HG03342 (cell line): Measurements from ENCODE around the gene RBFOX2.
"Not testable (repeated sequence)": the region's sequence is repeated elsewhere in the genome, so short reads cannot be mapped to it uniquely, and the experiment has no call there.

Experiments
- ATAC-seq: cut with Tn5 transposase; IDR thresholded peaks from one replicate; pipeline ENCODE4 v1.9.1; 2021; ENCODE audit warnings: mild to moderate bottlenecking, moderate library complexity; ENCODE audit not compliant: unreplicated experiment

Gene RBFOX2

GRCh38 chr22:35726933-35727332, 301.7 kb downstream of the RBFOX2 start:
- ATAC-seq, result no peak

DNA sequence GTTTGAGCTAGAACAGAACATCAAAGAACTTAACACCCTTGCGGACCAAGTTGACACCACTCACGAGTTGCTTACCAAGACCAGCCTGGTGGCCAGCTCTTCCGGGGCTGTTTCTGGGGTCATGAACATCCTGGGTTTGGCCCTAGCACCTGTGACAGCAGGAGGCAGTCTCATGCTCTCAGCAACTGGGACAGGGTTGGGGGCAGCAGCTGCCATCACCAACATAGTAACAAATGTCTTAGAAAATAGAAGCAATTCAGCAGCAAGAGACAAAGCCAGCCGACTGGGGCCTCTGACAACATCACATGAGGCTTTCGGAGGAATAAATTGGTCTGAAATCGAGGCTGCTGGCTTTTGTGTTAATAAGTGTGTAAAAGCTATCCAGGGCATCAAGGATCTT, 302.2 kb downstream of the RBFOX2 start:
- ATAC-seq, result no peak

DNA sequence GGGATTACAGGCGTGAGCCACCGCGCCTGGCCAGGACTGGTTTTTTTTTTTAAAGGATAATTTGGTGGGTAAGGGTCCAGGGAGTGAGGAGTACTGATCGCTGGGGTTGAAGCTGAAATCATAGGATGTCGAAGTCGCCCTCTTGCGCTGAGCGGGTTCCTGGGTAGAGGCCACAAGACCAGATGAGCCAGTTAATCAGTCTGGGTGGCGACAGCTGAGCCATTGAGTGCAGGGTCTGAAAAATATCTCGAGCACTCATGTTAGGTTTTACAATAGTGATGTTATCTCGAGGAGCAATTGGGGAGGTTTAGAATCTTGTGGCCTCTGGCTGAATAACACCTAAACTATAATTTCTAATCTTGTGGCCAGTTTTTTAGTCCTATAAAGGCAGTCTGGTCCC, 303.1 kb downstream of the RBFOX2 start:
- ATAC-seq, result no peak

GRCh38 chr22:35721960-35722359, 306.7 kb downstream of the RBFOX2 start:
- no peak for ATAC-seq

DNA sequence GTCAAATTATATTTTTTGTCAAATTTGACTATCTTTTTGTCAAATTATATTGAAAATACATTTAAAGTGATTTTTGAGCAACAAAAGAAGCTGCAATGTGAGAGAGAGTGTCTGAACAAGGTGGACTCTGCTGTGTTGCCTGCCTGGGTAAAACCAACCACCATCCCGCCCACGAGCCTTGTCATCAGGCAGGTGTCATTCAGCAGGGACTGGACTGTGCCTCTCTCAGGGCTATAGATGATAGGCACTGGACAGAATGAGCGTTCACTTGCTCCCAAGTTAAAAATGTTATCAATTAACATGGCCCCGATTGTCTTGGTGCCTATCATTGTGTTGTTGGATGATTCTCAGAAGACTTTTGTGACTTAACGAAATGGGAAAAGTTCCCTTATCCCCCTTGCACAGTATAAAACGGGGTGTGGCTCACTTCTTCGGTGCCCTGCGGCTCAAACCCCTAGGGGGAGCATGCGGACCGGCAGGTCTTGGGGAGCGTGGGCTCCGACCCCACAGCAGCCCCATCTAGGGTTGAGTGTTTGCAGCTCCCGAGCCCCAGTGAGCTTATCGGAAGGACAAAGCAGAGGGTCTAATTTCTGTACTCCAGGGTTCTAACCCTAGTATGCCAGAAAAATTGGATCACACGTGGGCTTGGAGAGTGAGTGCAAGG, 309.3 kb downstream of the RBFOX2 start:
- ATAC-seq, result no peak

- no peak for ATAC-seq
These were observed 311.1 kb downstream of the RBFOX2 start, which contains the start of gene APOL5 for GRCh38 chr22:35717572-35717971. Gene APOL5 (plus strand): TSS chr22:35717872. CDS start chr22:35717872, 0 bp downstream.

DNA sequence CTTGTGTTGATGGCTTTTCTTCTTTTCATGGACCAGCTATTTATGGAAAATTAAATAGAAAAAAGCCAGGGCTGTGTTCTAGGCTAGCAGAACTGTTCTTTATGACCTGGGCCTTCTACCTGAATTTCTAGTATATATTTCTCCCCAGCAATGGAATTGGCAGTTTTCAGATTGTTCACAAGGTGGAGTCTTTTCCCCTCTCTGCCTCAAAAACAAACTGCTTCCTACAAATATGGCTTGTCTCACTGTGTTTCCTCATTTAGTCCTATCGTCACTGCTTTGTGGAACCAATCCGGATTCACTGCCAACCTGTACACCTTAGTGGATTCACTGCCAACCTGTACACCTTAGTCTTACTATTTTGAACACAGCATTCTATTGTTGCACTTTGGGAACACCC, 316.0 kb downstream of the RBFOX2 start:
- ATAC-seq, result no peak

DNA sequence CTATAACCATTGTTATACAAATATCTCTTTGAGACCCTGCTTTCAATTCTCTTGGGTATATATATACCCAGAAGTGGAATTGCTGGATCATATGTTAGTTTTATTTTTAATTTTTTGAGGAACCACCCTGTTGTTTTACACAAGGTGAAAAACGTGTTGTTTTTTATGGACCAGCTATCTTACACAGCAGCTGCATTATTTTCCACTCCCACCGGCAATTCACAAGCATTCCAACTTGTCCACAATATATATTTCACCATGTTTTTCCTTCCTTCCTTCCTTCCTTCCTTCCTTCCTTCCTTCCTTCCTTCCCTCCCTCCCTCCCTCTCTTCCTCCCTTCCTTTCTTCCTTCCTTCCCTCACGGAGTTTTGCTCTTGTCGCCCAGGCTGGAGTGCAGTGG, 317.3 kb downstream of the RBFOX2 start:
- ATAC-seq, result no peak

DNA sequence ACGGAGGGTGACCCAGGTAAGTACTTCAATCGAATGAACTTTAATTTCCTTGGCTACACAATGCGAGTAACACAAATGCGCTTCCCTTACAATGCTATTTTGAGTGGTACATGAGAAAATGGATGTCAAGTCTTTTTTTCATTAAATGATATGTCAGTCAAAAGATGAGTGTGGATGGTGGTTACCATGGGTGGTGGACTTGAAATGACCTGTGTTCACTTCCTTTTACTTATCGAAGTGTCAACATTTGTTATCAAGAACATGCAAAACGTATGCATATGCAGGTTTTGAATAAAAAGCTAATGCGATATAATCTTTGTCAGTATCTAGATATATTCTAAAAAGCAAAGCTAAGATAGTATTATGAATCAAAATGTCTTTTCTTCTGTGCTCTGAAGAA, 319.7 kb downstream of the RBFOX2 start:
- ATAC-seq, result no peak

DNA sequence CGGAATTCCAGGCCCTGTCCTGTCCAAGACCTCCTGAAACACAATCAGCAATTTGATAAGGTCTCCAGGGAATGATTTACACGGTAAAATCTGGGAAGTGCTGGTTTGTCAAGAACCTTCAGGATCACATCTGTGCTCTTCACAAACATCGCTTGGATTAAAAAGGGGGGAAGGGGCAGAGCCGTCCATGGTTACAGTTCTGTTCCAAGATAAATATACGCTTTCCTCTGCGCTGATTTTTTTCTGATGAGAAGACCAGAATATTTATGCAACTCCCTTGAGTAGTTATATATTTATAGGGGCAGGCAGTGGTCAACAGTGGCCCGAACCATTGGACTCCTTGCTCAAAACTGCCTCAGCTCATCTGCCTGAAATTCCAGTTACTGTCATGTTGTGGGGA, 320.2 kb downstream of the RBFOX2 start:
- ATAC-seq, result no peak

- ATAC-seq, result no peak
These were observed 323.5 kb downstream of the RBFOX2 start for GRCh38 chr22:35705141-35705540.

GRCh38 chr22:35703861-35704584, 324.6 kb downstream of the RBFOX2 start:
- no peak for ATAC-seq

GRCh38 chr22:35699852-35700251, 328.8 kb downstream of the RBFOX2 start:
- ATAC-seq, result not testable (repeated sequence)

- ATAC-seq, result no peak
These were observed 331.5 kb downstream of the RBFOX2 start for GRCh38 chr22:35697142-35697541.

GRCh38 chr22:35695202-35695601, 333.4 kb downstream of the RBFOX2 start:
- no peak for ATAC-seq

GRCh38 chr22:35690001-35690400, 338.6 kb downstream of the RBFOX2 start:
- no peak for ATAC-seq

DNA sequence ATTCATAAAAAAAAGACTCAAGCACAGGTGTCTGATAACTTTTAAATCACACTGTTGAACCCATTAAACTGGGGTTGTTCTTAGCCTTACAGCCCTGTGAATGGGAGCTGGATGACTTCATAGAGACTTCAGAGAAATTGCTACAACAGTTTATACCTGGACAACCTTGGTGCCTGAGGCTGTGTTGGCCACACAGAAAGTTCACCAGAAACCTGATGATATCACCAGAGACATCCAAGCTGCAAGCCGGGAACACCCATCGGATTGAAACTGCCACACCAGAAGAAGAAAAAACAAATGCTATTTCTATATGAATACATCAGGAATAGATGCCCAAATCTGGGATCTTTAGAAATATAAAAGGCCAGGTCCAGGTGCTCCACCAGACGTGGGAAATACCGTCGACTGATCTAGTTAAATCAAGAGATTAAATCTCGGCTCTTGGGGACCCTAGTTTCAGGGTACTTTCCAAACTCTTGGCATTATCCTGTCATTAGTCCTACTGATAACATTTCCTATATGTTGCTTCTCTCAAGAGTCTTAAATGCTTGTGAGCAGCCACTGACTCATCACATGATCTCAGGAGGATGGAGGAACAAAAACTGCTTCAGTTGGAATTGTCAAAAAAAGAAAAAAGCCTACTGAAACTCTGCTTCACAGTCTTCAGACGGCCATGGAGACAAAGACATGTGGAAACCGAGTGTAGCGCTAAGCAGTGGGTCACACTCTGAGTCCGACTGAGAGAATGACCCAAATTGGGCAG, 339.5 kb downstream of the RBFOX2 start:
- no peak for ATAC-seq
